Measurements from ENCODE around the gene LACTB. TPM values are rescaled to one million over a fixed set of nuclear protein-coding genes. Genes with fewer than 3 reads are reported as not detected.

The LACTB gene
- total and polyA plus RNA-seq, 10 of the 15 experiments (the other 5 are each of a cell fraction or from before 2014, with no cell fraction given), result 5.0 to 35.3 (median 16.6) TPM

- Histone ChIP-seq H3K9me3 (replicated peaks; ENCODE audit: control insufficient read depth, insufficient read depth, low read length) (no peaks in the 10 kb centered on the region), H3K79me2 (ENCODE audit: control insufficient read depth, insufficient read depth, low read length) (no peaks in the 10 kb centered on the region), H3K4me3 (no peak overlapping the region), H4K20me1 (ENCODE audit: control insufficient read depth, insufficient read depth) (no peaks in the 10 kb centered on the region), H2AFZ (ENCODE audit: control insufficient read depth, low read depth, low read length) (no peak overlapping the region), H3K9ac (ENCODE audit: control insufficient read depth, insufficient read depth, low read length) (no peak overlapping the region), H3K4me2 (ENCODE audit: control insufficient read depth, insufficient read depth) (no peak overlapping the region), H3K27ac (ENCODE audit: control insufficient read depth, insufficient read depth) (no peak overlapping the region), H3K4me1 (ENCODE audit: control insufficient read depth, insufficient read depth, low read length) (no peaks in the 10 kb centered on the region), H3K36me3 (ENCODE audit: control insufficient read depth in 2 of 2, insufficient read depth in 2 of 2, low read length in 1 of 2) (no peaks in the 10 kb centered on the region), H3K27me3 (replicated peaks in 1 of 2; ENCODE audit: control insufficient read depth in 2 of 2, insufficient read depth in 2 of 2, low read length in 1 of 2) (no peaks in the 10 kb centered on the region; a peak in 1 of 4 replicates)
- CTCF ChIA-PET, result interaction anchor here (0.7 to 4.6 kb wide), 2 partner anchors 43 to 54 kb away, joined by 3 to 35 read pairs; no protein-coding TSS in a partner anchor
- ATAC-seq (no peak), FAIRE-seq (no peak), DNase-seq (ENCODE audit: low read depth, low spot score) (no peak)
- no TSS peak for BruUV-seq (replicated peaks)
- SMC1A ChIA-PET (ENCODE audit: uncharacterized antibody, unreplicated experiment), result interaction anchor here (2.8 kb wide), 1 partner anchor 43 kb away, joined by 15 read pairs; no protein-coding TSS in a partner anchor
- RAD21 ChIA-PET (ENCODE audit: unreplicated experiment), result interaction anchor here (5.4 kb wide), 1 partner anchor 42 kb away, joined by 39 read pairs; no protein-coding TSS in a partner anchor
- intact Hi-C loops (cut with micrococcal nuclease; ENCODE audit: unreplicated experiment), result no loop called here
- POLR2A ChIA-PET, result no interaction called here
- 63% methylated on average over 9 of the region's 9 CpGs for WGBS (ENCODE audit: insufficient coverage, insufficient replicate concordance, low lambda C conversion rate, missing lambda C conversion rate)
- TF ChIP-seq MYB (IDR thresholded peaks at IDR 0.05; ENCODE audit: borderline replicate concordance, low read depth, low read length) (no peak), ELK1 (IDR thresholded peaks at IDR 0.05; ENCODE audit: low read depth, low read length) (no peak), PAX8 (IDR thresholded peaks at IDR 0.05) (no peak), ZBTB33 (IDR thresholded peaks at IDR 0.05) (no peak), CBX5 (IDR thresholded peaks at IDR 0.05; ENCODE audit: low read depth) (no peak), ZNF592 (IDR thresholded peaks at IDR 0.05) (no peak), NFYA (IDR thresholded peaks at IDR 0.05; ENCODE audit: borderline replicate concordance, low read depth, low read length) (no peak), BCL3 (IDR thresholded peaks at IDR 0.05; ENCODE audit: borderline replicate concordance, insufficient read depth, low read depth, low read length, poor library complexity, severe bottlenecking) (no peak), PML (IDR thresholded peaks at IDR 0.05; ENCODE audit: low read length) (no peak), FOXK2 (IDR thresholded peaks at IDR 0.05) (no peak)
- in situ Hi-C loops (cut with MboI), result loop anchor here (10.0 kb wide), 1 partner anchor 246 kb away; no protein-coding TSS in a partner anchor
Observed at GRCh38 chr15:63090472-63090871, 31.2 kb upstream of the LACTB start.
